IPS DF 6.9 (cell line): ENCODE data around the gene FOXP2.

Experiments used
- DNase-seq: peaks from one replicate; pipeline ENCODE4 v3.0.0-alpha.2; 2013; ENCODE audit warnings: low read depth, low spot score
- H3K27ac ChIP-seq: one replicate; pipeline ENCODE4 v1.5.1; 2013; ENCODE audit warnings: low read length, control low read depth
- H3K27me3 ChIP-seq: 2 replicates; pipeline ENCODE4 v1.6.1; 2013; ENCODE audit warnings: mild to moderate bottlenecking, low read length; ENCODE audit not compliant: control insufficient read depth, insufficient read depth
- H3K36me3 ChIP-seq: 2 replicates; pipeline ENCODE4 v1.6.1; 2013; ENCODE audit warnings: low read length; ENCODE audit not compliant: control insufficient read depth, insufficient read depth
- H3K4me1 ChIP-seq: 2 replicates; pipeline ENCODE4 v1.6.1; 2013; ENCODE audit warnings: low read length; ENCODE audit not compliant: control insufficient read depth, insufficient read depth
- H3K4me3 ChIP-seq: 2 replicates; pipeline ENCODE4 v1.5.1; 2013; ENCODE audit warnings: mild to moderate bottlenecking, low read length
- H3K9me3 ChIP-seq: 2 replicates; pipeline ENCODE4 v1.6.1; 2013; ENCODE audit warnings: low read length, inconsistent platforms; ENCODE audit not compliant: control insufficient read depth, insufficient read depth
- WGBS: extraction: QIAGEN DNeasy Blood & Tissue Kit; methylation state at CpG from one replicate; pipeline ENCODE4 v1.1.7; 2013; ENCODE audit warnings: mixed read lengths, missing lambda C conversion rate; ENCODE audit not compliant: insufficient read length, insufficient coverage; 5-methylcytosine and 5-hydroxymethylcytosine counted together

Gene FOXP2

GRCh38 chr7:114648680-114649079, 234.1 kb downstream of the FOXP2 start:
- H3K9me3 ChIP-seq: no peaks in the 10 kb centered on the region
- no peak for DNase-seq
- H3K36me3 ChIP-seq: no peaks in the 10 kb centered on the region
- H3K27ac ChIP-seq: no peak overlapping the region
- no CpG with 5 or more reads among the region's 4 CpGs for WGBS
- H3K4me1 ChIP-seq: peaks cover 3% of the 10 kb centered on the region; the same call in 1 of the 2 replicates
- no peaks in the 10 kb centered on the region for H3K27me3 ChIP-seq
- H3K4me3 ChIP-seq: no peak overlapping the region

- H3K9me3 ChIP-seq: no peaks in the 10 kb centered on the region
- no peak overlapping the region for H3K4me3 ChIP-seq
- no peak for DNase-seq
- WGBS: no CpG with 5 or more reads among the region's 3 CpGs
- H3K27me3 ChIP-seq: no peaks in the 10 kb centered on the region
- peaks cover 3% of the 10 kb centered on the region; the same call in 1 of the 2 replicates for H3K4me1 ChIP-seq
- no peak overlapping the region for H3K27ac ChIP-seq
- no peaks in the 10 kb centered on the region for H3K36me3 ChIP-seq
Measured at GRCh38 chr7:114649689-114650088, 235.1 kb downstream of the FOXP2 start.

- Histone ChIP-seq H3K27me3 (no peaks in the 10 kb centered on the region), H3K4me3 (no peak overlapping the region), H3K27ac (no peak overlapping the region), H3K36me3 (no peaks in the 10 kb centered on the region), H3K9me3 (no peaks in the 10 kb centered on the region), H3K4me1 (peaks cover 3% of the 10 kb centered on the region; the same call in 1 of the 2 replicates)
- DNase-seq: no peak
Measured at GRCh38 chr7:114650491-114650890, 235.9 kb downstream of the FOXP2 start.

- H3K27me3 ChIP-seq: no peaks in the 10 kb centered on the region
- no peaks in the 10 kb centered on the region for H3K9me3 ChIP-seq
- H3K4me1 ChIP-seq: peaks cover 3% of the 10 kb centered on the region; the same call in 1 of the 2 replicates
- WGBS: no CpG with 5 or more reads among the region's 5 CpGs
- H3K4me3 ChIP-seq: no peak overlapping the region
- no peak overlapping the region for H3K27ac ChIP-seq
- no peaks in the 10 kb centered on the region for H3K36me3 ChIP-seq
- no peak for DNase-seq
Measured at GRCh38 chr7:114652041-114652440, 237.4 kb downstream of the FOXP2 start.

GRCh38 chr7:114653364-114654088, 238.9 kb downstream of the FOXP2 start:
- Histone ChIP-seq H3K9me3 (no peaks in the 10 kb centered on the region), H3K36me3 (no peaks in the 10 kb centered on the region), H3K27me3 (no peaks in the 10 kb centered on the region), H3K4me1 (peaks cover 3% of the 10 kb centered on the region; the same call in 1 of the 2 replicates), H3K4me3 (no peak overlapping the region), H3K27ac (no peak overlapping the region)
- no CpG with 5 or more reads among the region's 10 CpGs for WGBS
- DNase-seq: no peak

- Histone ChIP-seq H3K36me3 (no peaks in the 10 kb centered on the region), H3K9me3 (no peaks in the 10 kb centered on the region), H3K27ac (no peak overlapping the region), H3K4me3 (no peak overlapping the region), H3K4me1 (peaks cover 5% of the 10 kb centered on the region; the same call in 1 of the 2 replicates), H3K27me3 (no peaks in the 10 kb centered on the region)
- WGBS: no CpG with 5 or more reads among the region's 3 CpGs
- no peak for DNase-seq
Measured at GRCh38 chr7:114656466-114656865, 241.9 kb downstream of the FOXP2 start.

- no peaks in the 10 kb centered on the region for H3K36me3 ChIP-seq
- H3K27me3 ChIP-seq: no peaks in the 10 kb centered on the region
- no peaks in the 10 kb centered on the region for H3K9me3 ChIP-seq
- DNase-seq: no peak
- H3K4me3 ChIP-seq: no peak overlapping the region
- no peak overlapping the region for H3K27ac ChIP-seq
- peaks cover 5% of the 10 kb centered on the region; the same call in 1 of the 2 replicates for H3K4me1 ChIP-seq
- no CpG with 5 or more reads among the region's 2 CpGs for WGBS
Measured at GRCh38 chr7:114657279-114657678, 242.7 kb downstream of the FOXP2 start.

GRCh38 chr7:114658216-114658615, 243.6 kb downstream of the FOXP2 start:
- DNase-seq: no peak
- Histone ChIP-seq H3K27ac (no peak overlapping the region), H3K4me3 (no peak overlapping the region), H3K27me3 (no peaks in the 10 kb centered on the region), H3K4me1 (peaks cover 4% of the 10 kb centered on the region; the same call in 1 of the 2 replicates), H3K36me3 (no peaks in the 10 kb centered on the region), H3K9me3 (no peaks in the 10 kb centered on the region)
- WGBS: no CpG with 5 or more reads among the region's 4 CpGs

GRCh38 chr7:114659409-114660125, 245.0 kb downstream of the FOXP2 start:
- no CpG with 5 or more reads among the region's 7 CpGs for WGBS
- DNase-seq: no peak
- no peak overlapping the region for H3K27ac ChIP-seq

GRCh38 chr7:114660126-114660486, 245.5 kb downstream of the FOXP2 start:
- no peak for DNase-seq
- Histone ChIP-seq H3K9me3 (no peaks in the 10 kb centered on the region), H3K36me3 (no peaks in the 10 kb centered on the region), H3K27me3 (no peaks in the 10 kb centered on the region), H3K4me1 (peaks cover 2% of the 10 kb centered on the region; the same call in 1 of the 2 replicates), H3K4me3 (no peak overlapping the region), H3K27ac (no peak overlapping the region)
- no CpG with 5 or more reads among the region's 1 CpG for WGBS

More at GRCh38 chr7:114659409-114660125, 245.0 kb downstream of the FOXP2 start:
- H3K4me3 ChIP-seq: no peak overlapping the region
- H3K36me3 ChIP-seq: no peaks in the 10 kb centered on the region
- H3K27me3 ChIP-seq: no peaks in the 10 kb centered on the region
- H3K4me1 ChIP-seq: peaks cover 2% of the 10 kb centered on the region; the same call in 1 of the 2 replicates
- no peaks in the 10 kb centered on the region for H3K9me3 ChIP-seq
